ENCODE results near the gene ESRRB.

Gene ESRRB

GRCh38 chr14:76537906-76538647 lies 162.1 kb downstream of the ESRRB start:
- no peak for DNase-seq (ENCODE audit: low read depth in 2 of 2)
- TF ChIP-seq, protein P1, sequence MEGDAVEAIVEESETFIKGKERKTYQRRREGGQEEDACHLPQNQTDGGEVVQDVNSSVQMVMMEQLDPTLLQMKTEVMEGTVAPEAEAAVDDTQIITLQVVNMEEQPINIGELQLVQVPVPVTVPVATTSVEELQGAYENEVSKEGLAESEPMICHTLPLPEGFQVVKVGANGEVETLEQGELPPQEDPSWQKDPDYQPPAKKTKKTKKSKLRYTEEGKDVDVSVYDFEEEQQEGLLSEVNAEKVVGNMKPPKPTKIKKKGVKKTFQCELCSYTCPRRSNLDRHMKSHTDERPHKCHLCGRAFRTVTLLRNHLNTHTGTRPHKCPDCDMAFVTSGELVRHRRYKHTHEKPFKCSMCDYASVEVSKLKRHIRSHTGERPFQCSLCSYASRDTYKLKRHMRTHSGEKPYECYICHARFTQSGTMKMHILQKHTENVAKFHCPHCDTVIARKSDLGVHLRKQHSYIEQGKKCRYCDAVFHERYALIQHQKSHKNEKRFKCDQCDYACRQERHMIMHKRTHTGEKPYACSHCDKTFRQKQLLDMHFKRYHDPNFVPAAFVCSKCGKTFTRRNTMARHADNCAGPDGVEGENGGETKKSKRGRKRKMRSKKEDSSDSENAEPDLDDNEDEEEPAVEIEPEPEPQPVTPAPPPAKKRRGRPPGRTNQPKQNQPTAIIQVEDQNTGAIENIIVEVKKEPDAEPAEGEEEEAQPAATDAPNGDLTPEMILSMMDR (IDR thresholded peaks at IDR 0.05; ENCODE audit: low read depth, low read length): no peak

GRCh38 chr14:76538648-76539008 lies 162.7 kb downstream of the ESRRB start:
- no peak overlapping the region for H3K4me3 ChIP-seq (replicated peaks in 1 of 2; ENCODE audit: low read depth in 2 of 2, low read length in 2 of 2)
- no peak for DNase-seq (ENCODE audit: low read depth in 2 of 2)
- TF ChIP-seq, protein P1 (IDR thresholded peaks at IDR 0.05; ENCODE audit: low read depth, low read length): no peak

More at GRCh38 chr14:76537906-76538647, 162.1 kb downstream of the ESRRB start:
- no peak overlapping the region for H3K4me3 ChIP-seq (replicated peaks in 1 of 2; ENCODE audit: low read depth in 2 of 2, low read length in 2 of 2)

DNA sequence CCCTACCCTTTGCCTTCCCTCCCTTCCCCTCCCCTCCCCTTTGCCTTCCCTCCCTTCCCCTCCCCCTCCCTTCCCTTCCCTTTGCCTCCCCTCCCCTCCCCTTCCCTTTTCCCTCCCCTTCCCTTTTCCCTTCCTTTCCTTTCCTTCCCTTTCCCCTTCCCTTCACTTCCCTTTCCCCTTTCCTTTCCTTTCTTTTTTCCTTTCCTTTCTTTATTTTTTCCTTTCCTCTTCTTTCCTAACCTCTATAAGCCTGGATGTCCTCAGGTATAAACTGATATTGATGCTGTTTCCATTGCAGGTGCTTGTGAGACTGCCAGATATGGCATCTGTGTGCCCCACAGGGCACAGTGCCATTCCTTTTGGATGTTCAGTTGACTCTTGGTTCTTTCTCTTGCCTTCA lies 163.2 kb downstream of the ESRRB start:
- TF ChIP-seq, protein P1 (IDR thresholded peaks at IDR 0.05; ENCODE audit: low read depth, low read length): no peak
- H3K4me3 ChIP-seq (replicated peaks in 1 of 2; ENCODE audit: low read depth in 2 of 2, low read length in 2 of 2): no peak overlapping the region
- no peak for DNase-seq (ENCODE audit: low read depth in 2 of 2)

- H3K4me3 ChIP-seq (replicated peaks in 1 of 2; ENCODE audit: low read depth in 2 of 2, low read length in 2 of 2): no peak overlapping the region
- TF ChIP-seq, protein P1 (IDR thresholded peaks at IDR 0.05; ENCODE audit: low read depth, low read length): no peak
- DNase-seq (ENCODE audit: low read depth in 2 of 2): no peak
These were observed 165.8 kb downstream of the ESRRB start for GRCh38 chr14:76541594-76542219.

DNA sequence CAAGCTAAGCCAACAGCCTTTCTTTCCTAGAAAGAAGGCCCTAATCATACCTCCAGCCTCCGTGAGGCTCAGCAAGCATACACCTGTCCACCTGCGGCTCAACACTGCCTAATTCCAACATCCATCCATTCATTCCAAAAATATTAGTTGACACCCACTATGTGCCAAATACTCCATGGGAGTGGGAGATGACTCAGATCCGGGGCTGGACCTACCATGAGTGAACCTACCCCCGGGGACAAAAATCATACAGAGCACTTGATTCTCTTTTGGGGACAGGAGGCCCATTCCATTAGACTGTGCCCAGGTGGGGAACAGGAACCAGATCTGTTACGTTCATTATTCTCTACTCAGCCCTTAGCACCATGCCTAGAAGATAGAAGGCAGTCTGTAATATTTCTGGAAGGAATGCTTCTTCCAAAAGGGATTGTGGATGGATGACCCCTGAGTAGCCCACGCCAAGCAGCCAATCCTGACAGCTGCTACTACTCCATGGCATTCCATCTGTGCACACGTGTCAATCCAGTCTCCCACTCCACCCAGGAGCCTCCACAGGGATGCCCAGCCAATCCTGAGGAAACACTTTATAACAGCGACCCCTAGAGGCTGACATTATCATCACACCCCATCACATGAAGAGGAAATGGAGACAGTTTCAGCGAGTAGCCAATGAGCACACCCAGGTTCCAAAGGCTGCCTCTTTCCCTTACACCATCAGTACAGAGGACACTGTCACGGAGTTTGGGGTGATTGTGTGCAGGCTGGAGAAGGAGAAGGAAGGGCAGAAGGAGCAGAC lies 170.7 kb downstream of the ESRRB start:
- H3K4me3 ChIP-seq (replicated peaks in 1 of 2; ENCODE audit: low read depth in 2 of 2, low read length in 2 of 2): no peak overlapping the region
- no peak for DNase-seq (ENCODE audit: low read depth in 2 of 2)
- TF ChIP-seq, protein P1 (IDR thresholded peaks at IDR 0.05; ENCODE audit: low read depth, low read length): peak; percentile 24

- no peak overlapping the region for H3K4me3 ChIP-seq (replicated peaks in 1 of 2; ENCODE audit: low read depth in 2 of 2, low read length in 2 of 2)
- TF ChIP-seq, protein P1 (IDR thresholded peaks at IDR 0.05; ENCODE audit: low read depth, low read length): no peak
- DNase-seq (ENCODE audit: low read depth in 2 of 2): no peak
These were observed 171.9 kb downstream of the ESRRB start for GRCh38 chr14:76547831-76548230.

Measured in cardiac fibroblast (primary cell).